ENCODE results near the gene C1orf105. TPM values are rescaled to one million over a fixed set of nuclear protein-coding genes. Genes with fewer than 3 reads are reported as not detected.

C1orf105 gene
- total RNA-seq, 1 donor from 2014 or later: not detected

GRCh38 chr1:172477216-172477615, 56.7 kb downstream of the C1orf105 start:
- H3K36me3 ChIP-seq (ENCODE audit: control insufficient read depth, insufficient read depth, low read length): no peaks in the 10 kb centered on the region
- TF ChIP-seq, protein P1, sequence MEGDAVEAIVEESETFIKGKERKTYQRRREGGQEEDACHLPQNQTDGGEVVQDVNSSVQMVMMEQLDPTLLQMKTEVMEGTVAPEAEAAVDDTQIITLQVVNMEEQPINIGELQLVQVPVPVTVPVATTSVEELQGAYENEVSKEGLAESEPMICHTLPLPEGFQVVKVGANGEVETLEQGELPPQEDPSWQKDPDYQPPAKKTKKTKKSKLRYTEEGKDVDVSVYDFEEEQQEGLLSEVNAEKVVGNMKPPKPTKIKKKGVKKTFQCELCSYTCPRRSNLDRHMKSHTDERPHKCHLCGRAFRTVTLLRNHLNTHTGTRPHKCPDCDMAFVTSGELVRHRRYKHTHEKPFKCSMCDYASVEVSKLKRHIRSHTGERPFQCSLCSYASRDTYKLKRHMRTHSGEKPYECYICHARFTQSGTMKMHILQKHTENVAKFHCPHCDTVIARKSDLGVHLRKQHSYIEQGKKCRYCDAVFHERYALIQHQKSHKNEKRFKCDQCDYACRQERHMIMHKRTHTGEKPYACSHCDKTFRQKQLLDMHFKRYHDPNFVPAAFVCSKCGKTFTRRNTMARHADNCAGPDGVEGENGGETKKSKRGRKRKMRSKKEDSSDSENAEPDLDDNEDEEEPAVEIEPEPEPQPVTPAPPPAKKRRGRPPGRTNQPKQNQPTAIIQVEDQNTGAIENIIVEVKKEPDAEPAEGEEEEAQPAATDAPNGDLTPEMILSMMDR (IDR thresholded peaks at IDR 0.05; ENCODE audit: insufficient read depth, low read length, poor library complexity, severe bottlenecking): no peak
- H3K4me3 ChIP-seq (ENCODE audit: low read depth, low read length): no peak overlapping the region
- H3K27me3 ChIP-seq (ENCODE audit: control insufficient read depth, insufficient read depth, low read length): no peaks in the 10 kb centered on the region
- no peak for DNase-seq (ENCODE audit: low read depth)

- H3K4me3 ChIP-seq (ENCODE audit: low read depth, low read length): no peak overlapping the region
- TF ChIP-seq, protein P1 (IDR thresholded peaks at IDR 0.05; ENCODE audit: insufficient read depth, low read length, poor library complexity, severe bottlenecking): no peak
- H3K27me3 ChIP-seq (ENCODE audit: control insufficient read depth, insufficient read depth, low read length): no peaks in the 10 kb centered on the region
- H3K36me3 ChIP-seq (ENCODE audit: control insufficient read depth, insufficient read depth, low read length): no peaks in the 10 kb centered on the region
- DNase-seq (ENCODE audit: low read depth): no peak
Measured at GRCh38 chr1:172477741-172478140, 57.3 kb downstream of the C1orf105 start.

- no peak overlapping the region for H3K4me3 ChIP-seq (ENCODE audit: low read depth, low read length)
- no peaks in the 10 kb centered on the region for H3K36me3 ChIP-seq (ENCODE audit: control insufficient read depth, insufficient read depth, low read length)
- TF ChIP-seq, protein P1 (IDR thresholded peaks at IDR 0.05; ENCODE audit: insufficient read depth, low read length, poor library complexity, severe bottlenecking): no peak
- H3K27me3 ChIP-seq (ENCODE audit: control insufficient read depth, insufficient read depth, low read length): no peaks in the 10 kb centered on the region
- DNase-seq (ENCODE audit: low read depth): no peak
Measured at GRCh38 chr1:172478485-172478884, 58.0 kb downstream of the C1orf105 start.

- H3K27me3 ChIP-seq (ENCODE audit: control insufficient read depth, insufficient read depth, low read length): no peaks in the 10 kb centered on the region
- TF ChIP-seq, protein P1 (IDR thresholded peaks at IDR 0.05; ENCODE audit: insufficient read depth, low read length, poor library complexity, severe bottlenecking): no peak
- no peak overlapping the region for H3K4me3 ChIP-seq (ENCODE audit: low read depth, low read length)
- no peaks in the 10 kb centered on the region for H3K36me3 ChIP-seq (ENCODE audit: control insufficient read depth, insufficient read depth, low read length)
- DNase-seq (ENCODE audit: low read depth): no peak
Measured at GRCh38 chr1:172480431-172480830, 59.9 kb downstream of the C1orf105 start.

GRCh38 chr1:172482044-172482443, 61.6 kb downstream of the C1orf105 start:
- Histone ChIP-seq H3K36me3 (ENCODE audit: control insufficient read depth, insufficient read depth, low read length) (no peaks in the 10 kb centered on the region), H3K27me3 (ENCODE audit: control insufficient read depth, insufficient read depth, low read length) (no peaks in the 10 kb centered on the region), H3K4me3 (ENCODE audit: low read depth, low read length) (no peak overlapping the region)
- TF ChIP-seq, protein P1 (IDR thresholded peaks at IDR 0.05; ENCODE audit: insufficient read depth, low read length, poor library complexity, severe bottlenecking): no peak
- DNase-seq (ENCODE audit: low read depth): no peak

DNA sequence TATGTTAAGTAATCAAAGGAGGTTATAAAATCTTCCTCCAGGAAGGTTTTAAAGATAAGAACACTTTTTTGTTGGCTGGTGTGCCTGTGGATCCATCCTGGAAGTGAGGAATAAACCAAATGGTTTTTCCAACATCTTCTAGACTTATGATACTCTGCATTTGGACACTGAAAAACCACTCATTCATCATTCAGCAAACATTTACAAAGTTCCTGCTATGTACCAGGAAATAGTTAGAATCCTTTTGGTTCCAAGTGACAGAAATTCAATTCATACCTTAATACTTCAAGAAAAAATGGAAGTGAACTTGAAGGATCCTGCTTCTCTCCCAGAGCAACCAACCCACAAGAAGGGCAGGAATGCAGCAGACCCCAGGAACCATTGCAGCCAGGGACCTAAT, 63.0 kb downstream of the C1orf105 start:
- H3K36me3 ChIP-seq (ENCODE audit: control insufficient read depth, insufficient read depth, low read length): no peaks in the 10 kb centered on the region
- TF ChIP-seq, protein P1 (IDR thresholded peaks at IDR 0.05; ENCODE audit: insufficient read depth, low read length, poor library complexity, severe bottlenecking): no peak
- no peak for DNase-seq (ENCODE audit: low read depth)

More for the DNA sequence above, 63.0 kb downstream of the C1orf105 start:
- H3K4me3 ChIP-seq (ENCODE audit: low read depth, low read length): no peak overlapping the region
- no peaks in the 10 kb centered on the region for H3K27me3 ChIP-seq (ENCODE audit: control insufficient read depth, insufficient read depth, low read length)
